HepG2 (cell line): Measurements from ENCODE around the gene C16orf95. TPM values are rescaled to one million over a fixed set of nuclear protein-coding genes. Genes with fewer than 3 reads are reported as not detected.

Source experiments
- ATAC-seq: fragments of 200-7000 bp; cut with Tn5 transposase; 3 replicates; pipeline ENCODE4 v1.9.1; 2020; ENCODE audit warnings: mild to moderate bottlenecking, moderate library complexity
- BruUV-seq: library from RNA; stranded (reverse); fragments of 400-500 nt; replicated peaks from 2 replicates; lab custom pipeline; 2021; lab: Mats Ljungman, UMichigan
- CTCF ChIA-PET: fragments of 300-600 bp; formaldehyde crosslinking; extraction: SDS; loops from one replicate; lab custom pipeline; 2021; ENCODE audit warnings: low total read pairs, inconsistent platforms, low intra/inter-chr PET ratio; lab: Yijun Ruan, JAX
- POLR2A ChIA-PET: fragments of 350-600 bp; sonication (Branson Sonifier 250); formaldehyde crosslinking; loops from one replicate; lab custom pipeline; 2020; ENCODE audit warnings: antibody characterized with exemption, inconsistent platforms; lab: Yijun Ruan, JAX
- DNase-seq: peaks from one replicate; pipeline ENCODE4 v3.0.0-alpha.2; 2015; ENCODE audit warnings: low spot score
- FAIRE-seq: peaks from 3 replicates; lab custom pipeline; 2011; peaks lifted over from hg19 to GRCh38; lab: Jason Lieb, UNC
- H2AFZ ChIP-seq: one replicate; pipeline ENCODE4 v1.6.1; 2011; ENCODE audit warnings: low read length, inconsistent platforms
- H3K27ac ChIP-seq: fragments of 300-600 bp; 3 replicates; pipeline ENCODE4 v1.8.0; 2011; ENCODE audit warnings: mixed run types, mild to moderate bottlenecking, mixed read lengths, low read length, inconsistent platforms; ENCODE audit not compliant: insufficient read depth; ENCODE audit errors: extremely low read length
- H3K27me3 ChIP-seq, 2 experiments: fragments of 200-600 bp in 1 of 2; 2 replicates in 1 of 2; 3 replicates in 1 of 2; pipeline versions ENCODE4 v1.6.0 to v1.8.0; 2011; ENCODE audit warnings: low read length in 2 of 2, mild to moderate bottlenecking in 2 of 2, moderate library complexity in 2 of 2, inconsistent platforms in 1 of 2; ENCODE audit not compliant: insufficient read depth in 2 of 2, control insufficient read depth in 1 of 2
- H3K36me3 ChIP-seq, 2 experiments: fragments of 200-600 bp in 1 of 2; replicated peaks in 1 of 2; 2 replicates in 1 of 2; 3 replicates in 1 of 2; pipeline versions ENCODE4 v1.5.1 to v1.8.0; 2011; ENCODE audit warnings: low read length in 2 of 2, inconsistent platforms in 1 of 2; ENCODE audit not compliant: insufficient read depth in 2 of 2, control insufficient read depth in 1 of 2
- H3K4me1 ChIP-seq: 2 replicates; pipeline ENCODE4 v1.5.1; 2012; ENCODE audit warnings: low read length, inconsistent platforms; ENCODE audit not compliant: insufficient read depth
- H3K4me2 ChIP-seq: 2 replicates; pipeline ENCODE4 v1.6.0; 2011; ENCODE audit warnings: low read depth, low read length, inconsistent platforms
- H3K4me3 ChIP-seq, 3 experiments: fragments of 200-600 bp in 1 of 3; sonication (generic), shearing (Covaris generic) in 1 of 3; replicated peaks in 1 of 3; 2 replicates each; pipeline ENCODE4 v1.5.1; 2011 to 2016; ENCODE audit warnings: low read length in 3 of 3, inconsistent platforms in 2 of 3, low read depth in 2 of 3, mild to moderate bottlenecking in 2 of 3, control low read depth in 1 of 3, mixed read lengths in 1 of 3; ENCODE audit not compliant: insufficient read depth in 1 of 3
- H3K79me2 ChIP-seq: one replicate; pipeline ENCODE4 v1.6.1; 2011; ENCODE audit warnings: low read length, inconsistent platforms; ENCODE audit not compliant: insufficient read depth
- H3K9ac ChIP-seq: 2 replicates; pipeline ENCODE4 v1.6.0; 2011; ENCODE audit warnings: mild to moderate bottlenecking, low read depth, low read length, inconsistent platforms; ENCODE audit not compliant: insufficient read depth
- H3K9me3 ChIP-seq: 2 replicates; pipeline ENCODE4 v1.5.1; 2012; ENCODE audit warnings: mild to moderate bottlenecking, low read length
- H4K20me1 ChIP-seq: 2 replicates; pipeline ENCODE4 v1.6.0; 2011; ENCODE audit warnings: inconsistent platforms, mild to moderate bottlenecking, low read length, moderate library complexity; ENCODE audit not compliant: insufficient read depth
- ATM ChIP-seq: fragments of 450-650 bp; IDR thresholded peaks from 2 replicates; pipeline ENCODE4 v1.7.1; 2017; ENCODE audit warnings: mild to moderate bottlenecking, borderline replicate concordance
- EHMT2 ChIP-seq: fragments of 200-600 bp; sonication (generic); IDR thresholded peaks from 2 replicates; pipeline ENCODE4 v1.7.0; 2017; ENCODE audit warnings: antibody characterized with exemption, low read depth, low read length, borderline replicate concordance
- FIP1L1 ChIP-seq: fragments of 200-400 bp; formaldehyde crosslinking; IDR thresholded peaks from 2 replicates; pipeline ENCODE4 v1.6.1; 2018; ENCODE audit warnings: low read depth, mild to moderate bottlenecking, low read length, moderate library complexity, borderline replicate concordance; ENCODE audit not compliant: insufficient read depth
- NFYB ChIP-seq: sonication (generic); formaldehyde crosslinking; IDR thresholded peaks from 2 replicates; pipeline ENCODE4 v1.4.0; 2020; ENCODE audit warnings: missing genetic modification reagents
- SMARCE1 ChIP-seq: fragments of 450-650 bp; IDR thresholded peaks from 2 replicates; pipeline ENCODE4 v1.6.1; 2017; ENCODE audit warnings: borderline replicate concordance
- ZNF446 ChIP-seq: sonication (generic); formaldehyde crosslinking; IDR thresholded peaks from 2 replicates; pipeline ENCODE4 v1.5.0; 2020; ENCODE audit warnings: mild to moderate bottlenecking, missing genetic modification reagents
- ZNF883 ChIP-seq: sonication (generic); formaldehyde crosslinking; IDR thresholded peaks from 2 replicates; pipeline ENCODE4 v1.5.1; 2020; ENCODE audit warnings: mild to moderate bottlenecking, missing genetic modification reagents; ENCODE audit errors: not compliant biosample characterization
- WGBS: methylation state at CpG from one replicate; pipeline ENCODE4 v1.1.6; 2017; ENCODE audit warnings: low lambda C conversion rate; 5-methylcytosine and 5-hydroxymethylcytosine counted together
- in situ Hi-C: cut with HindIII; loops from 2 replicates; pipeline ENCODE4 v1.10.0; 2017; ENCODE audit warnings: low pct_unique_long_range_greater_than_20kb; ENCODE audit not compliant: extremely low pct_ligation_motif_present
- intact Hi-C: fragments of 100-400 bp; cut with micrococcal nuclease; formaldehyde crosslinking; loops from one replicate; pipeline ENCODE4 v1.10.0; 2022; ENCODE audit not compliant: unreplicated experiment
- polyA plus RNA-seq, 8 experiments: library from polyadenylated mRNA; depleted of rRNA in 3 of 8; stranded (reverse) in 7 of 8; unstranded in 1 of 8; fragments of >200 nt; fragmentation: Illumina TruSeq in 4 of 8; extraction: Trizol in 4 of 8; gene quantifications; 2 replicates each; pipeline versions ENCODE4 v1.2.1 to v1.2.3, GENCODE V29; 2011 to 2016; ENCODE audit warnings: low read depth in 4 of 8, missing spikeins in 1 of 8, mixed read lengths in 1 of 8; ENCODE audit not compliant: insufficient read depth in 1 of 8
- total RNA-seq, 5 experiments: library from RNA; depleted of rRNA; stranded (reverse); fragments of >200 nt; fragmentation: Illumina TruSeq; extraction: Trizol; gene quantifications; 2 replicates each; pipeline ENCODE4 v1.2.3, GENCODE V29; 2016; ENCODE audit warnings: low read depth in 1 of 5
- TF ChIP-seq, protein P1 (sequence below), 2 experiments: fragments of 450-650 bp in 1 of 2; sonication (generic) in 1 of 2; formaldehyde crosslinking; IDR thresholded peaks; 2 replicates each; pipeline versions ENCODE4 v1.5.0 to v1.8.0; 2020 to 2022; ENCODE audit warnings: mild to moderate bottlenecking in 1 of 2, missing genetic modification reagents in 1 of 2
- TF ChIP-seq, protein P2 (sequence below): sonication (generic); formaldehyde crosslinking; IDR thresholded peaks from 2 replicates; pipeline ENCODE4 v1.5.0; 2020; ENCODE audit warnings: missing genetic modification reagents
- TF ChIP-seq, protein P3 (sequence below): sonication (generic); formaldehyde crosslinking; IDR thresholded peaks from 2 replicates; pipeline ENCODE4 v1.4.0; 2020; ENCODE audit warnings: mild to moderate bottlenecking, missing genetic modification reagents

Gene C16orf95
- total and polyA plus RNA-seq, 2 of the 13 experiments (the other 11 are each of a cell fraction or from before 2014, with no cell fraction given), result 2.8 to 8.6 TPM

DNA sequence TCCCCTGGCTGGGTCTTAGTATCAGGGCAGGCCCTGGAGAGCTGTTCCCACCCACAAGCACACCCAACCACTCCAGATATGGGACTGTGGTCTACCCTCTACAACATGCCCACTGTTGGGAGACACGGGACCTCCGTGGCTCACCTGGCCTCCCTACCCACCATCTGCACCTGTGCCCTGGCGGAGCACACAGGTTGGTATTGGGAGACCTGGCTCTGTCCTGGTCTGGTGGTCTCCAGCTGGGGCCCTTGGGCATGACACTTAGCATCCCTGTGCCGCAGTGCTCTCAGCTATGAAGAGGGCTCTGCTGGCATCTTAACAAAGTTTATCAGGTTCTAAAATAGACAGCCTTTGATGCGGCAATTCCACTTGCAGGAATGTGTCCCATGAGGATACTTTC is 5.8 kb downstream of the C16orf95 start:
- ChIA-PET CTCF (no interaction called here), POLR2A (no interaction called here)
- no peaks in the 10 kb centered on the region for H3K27me3 ChIP-seq
- H3K4me1 ChIP-seq, result peaks cover 3% of the 10 kb centered on the region
- H3K9ac ChIP-seq, result no peak overlapping the region
- WGBS, result 79% methylated on average over 5 of the region's 5 CpGs
- no peak overlapping the region for H2AFZ ChIP-seq
- no peaks in the 10 kb centered on the region for H4K20me1 ChIP-seq
- no peak for FAIRE-seq
- intact Hi-C loops (no loop called here), in situ Hi-C loops (no loop called here)
- H3K4me2 ChIP-seq, result no peak overlapping the region
- no peak overlapping the region for H3K4me3 ChIP-seq
- no peak overlapping the region for H3K27ac ChIP-seq
- no peaks in the 10 kb centered on the region for H3K79me2 ChIP-seq
- no peak for DNase-seq
- no peak for ATAC-seq
- no peaks in the 10 kb centered on the region; a peak in 1 of 5 replicates for H3K36me3 ChIP-seq
- TF ChIP-seq ZNF446 (CRISPR knock-in tag) (no peak), FIP1L1 (no peak), ZNF883 (no peak), SMARCE1 (no peak), ATM (no peak), NFYB (no peak), EHMT2 (no peak)
- TF ChIP-seq, protein P1, sequence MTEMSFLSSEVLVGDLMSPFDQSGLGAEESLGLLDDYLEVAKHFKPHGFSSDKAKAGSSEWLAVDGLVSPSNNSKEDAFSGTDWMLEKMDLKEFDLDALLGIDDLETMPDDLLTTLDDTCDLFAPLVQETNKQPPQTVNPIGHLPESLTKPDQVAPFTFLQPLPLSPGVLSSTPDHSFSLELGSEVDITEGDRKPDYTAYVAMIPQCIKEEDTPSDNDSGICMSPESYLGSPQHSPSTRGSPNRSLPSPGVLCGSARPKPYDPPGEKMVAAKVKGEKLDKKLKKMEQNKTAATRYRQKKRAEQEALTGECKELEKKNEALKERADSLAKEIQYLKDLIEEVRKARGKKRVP (CRISPR knock-in tag; IDR thresholded peaks at IDR 0.05), result no peak
- TF ChIP-seq, protein P2, sequence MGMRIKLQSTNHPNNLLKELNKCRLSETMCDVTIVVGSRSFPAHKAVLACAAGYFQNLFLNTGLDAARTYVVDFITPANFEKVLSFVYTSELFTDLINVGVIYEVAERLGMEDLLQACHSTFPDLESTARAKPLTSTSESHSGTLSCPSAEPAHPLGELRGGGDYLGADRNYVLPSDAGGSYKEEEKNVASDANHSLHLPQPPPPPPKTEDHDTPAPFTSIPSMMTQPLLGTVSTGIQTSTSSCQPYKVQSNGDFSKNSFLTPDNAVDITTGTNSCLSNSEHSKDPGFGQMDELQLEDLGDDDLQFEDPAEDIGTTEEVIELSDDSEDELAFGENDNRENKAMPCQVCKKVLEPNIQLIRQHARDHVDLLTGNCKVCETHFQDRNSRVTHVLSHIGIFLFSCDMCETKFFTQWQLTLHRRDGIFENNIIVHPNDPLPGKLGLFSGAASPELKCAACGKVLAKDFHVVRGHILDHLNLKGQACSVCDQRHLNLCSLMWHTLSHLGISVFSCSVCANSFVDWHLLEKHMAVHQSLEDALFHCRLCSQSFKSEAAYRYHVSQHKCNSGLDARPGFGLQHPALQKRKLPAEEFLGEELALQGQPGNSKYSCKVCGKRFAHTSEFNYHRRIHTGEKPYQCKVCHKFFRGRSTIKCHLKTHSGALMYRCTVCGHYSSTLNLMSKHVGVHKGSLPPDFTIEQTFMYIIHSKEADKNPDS (CRISPR knock-in tag), result no peak
- TF ChIP-seq, protein P3, sequence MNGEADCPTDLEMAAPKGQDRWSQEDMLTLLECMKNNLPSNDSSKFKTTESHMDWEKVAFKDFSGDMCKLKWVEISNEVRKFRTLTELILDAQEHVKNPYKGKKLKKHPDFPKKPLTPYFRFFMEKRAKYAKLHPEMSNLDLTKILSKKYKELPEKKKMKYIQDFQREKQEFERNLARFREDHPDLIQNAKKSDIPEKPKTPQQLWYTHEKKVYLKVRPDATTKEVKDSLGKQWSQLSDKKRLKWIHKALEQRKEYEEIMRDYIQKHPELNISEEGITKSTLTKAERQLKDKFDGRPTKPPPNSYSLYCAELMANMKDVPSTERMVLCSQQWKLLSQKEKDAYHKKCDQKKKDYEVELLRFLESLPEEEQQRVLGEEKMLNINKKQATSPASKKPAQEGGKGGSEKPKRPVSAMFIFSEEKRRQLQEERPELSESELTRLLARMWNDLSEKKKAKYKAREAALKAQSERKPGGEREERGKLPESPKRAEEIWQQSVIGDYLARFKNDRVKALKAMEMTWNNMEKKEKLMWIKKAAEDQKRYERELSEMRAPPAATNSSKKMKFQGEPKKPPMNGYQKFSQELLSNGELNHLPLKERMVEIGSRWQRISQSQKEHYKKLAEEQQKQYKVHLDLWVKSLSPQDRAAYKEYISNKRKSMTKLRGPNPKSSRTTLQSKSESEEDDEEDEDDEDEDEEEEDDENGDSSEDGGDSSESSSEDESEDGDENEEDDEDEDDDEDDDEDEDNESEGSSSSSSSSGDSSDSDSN (CRISPR knock-in tag), result no peak
- no TSS peak for BruUV-seq
- no peaks in the 10 kb centered on the region for H3K9me3 ChIP-seq
